AG04449 (cell line): ENCODE results near the gene NAP1L5.

Source experiments
- CTCF ChIA-PET: fragments of 350-600 bp; formaldehyde crosslinking; extraction: SDS; loops from one replicate; lab custom pipeline; 2021; ENCODE audit warnings: antibody characterized with exemption; lab: Yijun Ruan, JAX
- POLR2A ChIA-PET: fragments of 400-600, 350-600 bp; formaldehyde crosslinking; extraction: SDS; loops from one replicate; lab custom pipeline; 2020; ENCODE audit warnings: antibody characterized with exemption, inconsistent platforms; lab: Yijun Ruan, JAX
- DNase-seq: peaks from one replicate; pipeline ENCODE4 v3.0.0-alpha.2; 2010; ENCODE audit warnings: low read depth, low spot score
- H3K4me3 ChIP-seq: 2 replicates; pipeline ENCODE4 v1.5.1; 2011; ENCODE audit warnings: low read depth, mild to moderate bottlenecking, control low read depth, low read length
- CTCF ChIP-seq: IDR thresholded peaks from one replicate; pipeline ENCODE4 v1.5.1; 2011; ENCODE audit warnings: mild to moderate bottlenecking, moderate library complexity, low read length, control low read depth, inconsistent platforms; ENCODE audit not compliant: insufficient read depth; ENCODE audit errors: missing control alignments

NAP1L5 gene

DNA sequence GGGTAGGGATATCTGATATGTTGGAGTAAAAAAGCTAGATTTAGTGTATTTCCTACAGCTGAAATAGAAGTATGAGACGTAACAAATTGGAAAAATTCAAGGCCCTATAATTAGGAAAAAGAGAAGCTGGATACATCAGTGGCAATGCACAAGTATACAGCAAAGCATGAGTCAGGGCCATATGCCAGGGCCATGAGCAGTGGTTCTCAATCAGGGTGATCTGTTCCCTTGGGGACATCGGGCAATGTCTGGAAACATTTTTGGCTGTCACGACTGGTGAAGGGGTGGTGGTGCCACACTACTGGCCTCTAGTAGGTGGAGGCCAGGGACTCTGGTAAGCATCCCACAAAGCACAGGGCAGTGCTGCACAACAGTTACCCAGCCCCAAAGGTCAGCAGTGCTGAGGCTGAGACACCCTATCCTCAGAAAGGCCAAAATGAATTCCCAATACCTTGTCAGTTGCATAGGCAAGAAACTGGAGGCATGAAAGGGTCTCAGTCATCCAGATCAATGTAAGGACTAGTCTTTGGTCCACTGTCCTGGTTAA is 36.8 kb upstream of the NAP1L5 start:
- H3K4me3 ChIP-seq, result no peak overlapping the region
- DNase-seq, result no peak
- POLR2A ChIA-PET, result no interaction called here
- no peak for TF ChIP-seq CTCF
- CTCF ChIA-PET, result interaction anchor here (2.4 kb wide), 1 partner anchor 28 kb away, joined by 8 read pairs; no protein-coding TSS in a partner anchor

GRCh38 chr4:88732714-88733368 is 35.2 kb upstream of the NAP1L5 start:
- DNase-seq, result no peak
- TF ChIP-seq CTCF, result no peak
- H3K4me3 ChIP-seq, result no peak overlapping the region
- POLR2A ChIA-PET, result no interaction called here
- CTCF ChIA-PET, result no interaction called here

- TF ChIP-seq CTCF, result no peak
- no peak for DNase-seq
- POLR2A ChIA-PET, result interaction anchor here (0.7 kb wide), 1 partner anchor 108 kb away, joined by 3 read pairs; no protein-coding TSS in a partner anchor
- H3K4me3 ChIP-seq, result no peak overlapping the region
- CTCF ChIA-PET, result interaction anchor here (0.7 to 1.7 kb wide), 3 partner anchors 25 to 291 kb away, joined by 3 to 4 read pairs (median 3); no protein-coding TSS in a partner anchor
Measured at GRCh38 chr4:88731381-88731780, 33.8 kb upstream of the NAP1L5 start.

DNA sequence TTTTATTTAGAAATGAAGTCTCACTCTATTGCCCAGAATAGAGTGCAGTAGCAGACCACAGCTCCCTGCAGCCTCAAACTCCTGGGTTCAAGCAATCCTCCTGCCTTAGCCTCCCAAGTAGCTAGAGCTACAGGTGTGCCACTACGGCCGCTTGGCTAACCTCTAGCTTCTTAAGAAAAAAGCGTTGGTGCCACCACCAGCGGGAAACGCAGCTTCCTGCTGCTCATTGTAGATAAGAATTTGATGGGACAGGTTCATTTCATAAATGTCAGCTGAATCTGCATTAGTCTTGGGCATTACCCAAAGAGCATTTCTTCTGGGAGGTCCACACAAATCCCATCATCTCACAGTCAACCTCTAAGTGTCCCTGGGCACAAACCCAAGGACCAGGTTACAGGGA is 33.2 kb upstream of the NAP1L5 start:
- no peak overlapping the region for H3K4me3 ChIP-seq
- no peak for TF ChIP-seq CTCF
- no peak for DNase-seq
- ChIA-PET CTCF (interaction anchor here (1.1 to 1.7 kb wide), 2 partner anchors 25 to 191 kb away, joined by 3 to 4 read pairs; no protein-coding TSS in a partner anchor), POLR2A (interaction anchor here (0.7 kb wide), 1 partner anchor 107 kb away, joined by 3 read pairs; no protein-coding TSS in a partner anchor)

- POLR2A ChIA-PET, result no interaction called here
- no peak for TF ChIP-seq CTCF
- DNase-seq, result no peak
- CTCF ChIA-PET, result no interaction called here
- H3K4me3 ChIP-seq, result no peak overlapping the region
Measured at GRCh38 chr4:88729146-88729760, 31.6 kb upstream of the NAP1L5 start.

DNA sequence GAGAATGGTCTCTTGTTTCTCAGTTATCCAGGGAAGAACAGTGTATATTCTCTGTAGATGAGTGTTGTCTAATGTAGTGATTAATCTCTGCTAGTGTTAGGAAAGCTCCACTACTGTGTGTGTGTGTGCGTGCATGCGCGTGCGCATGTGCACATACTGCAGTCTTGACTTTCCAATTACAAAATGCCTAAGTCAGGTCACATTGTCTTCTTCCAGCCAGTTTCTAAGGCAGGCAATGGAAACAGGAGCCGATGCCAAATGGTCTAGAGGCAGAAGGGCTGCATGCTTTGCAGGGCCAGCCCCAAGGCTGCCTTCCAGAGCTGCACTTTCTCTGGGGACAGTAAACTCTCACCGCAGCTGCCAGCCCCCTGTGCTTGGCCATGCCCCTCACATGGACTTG is 30.5 kb upstream of the NAP1L5 start:
- no peak overlapping the region for H3K4me3 ChIP-seq
- POLR2A ChIA-PET, result no interaction called here
- DNase-seq, result no peak
- no peak for TF ChIP-seq CTCF
- CTCF ChIA-PET, result no interaction called here
